ENCODE data around the gene LILRB1.
"Not testable (repeated sequence)": the region's sequence is repeated elsewhere in the genome, so short reads cannot be mapped to it uniquely, and the experiment has no call there.

The LILRB1 gene

GRCh38 chr19:54630262-54630661 lies at the start of gene LILRB1:
Gene LILRB1, plus strand, starts transcription at chr19:54630484. Its CDS starts 590 bp downstream, at chr19:54631074.
- not testable (repeated sequence) for DNase-seq (ENCODE audit: low read depth, low spot score)

DNA sequence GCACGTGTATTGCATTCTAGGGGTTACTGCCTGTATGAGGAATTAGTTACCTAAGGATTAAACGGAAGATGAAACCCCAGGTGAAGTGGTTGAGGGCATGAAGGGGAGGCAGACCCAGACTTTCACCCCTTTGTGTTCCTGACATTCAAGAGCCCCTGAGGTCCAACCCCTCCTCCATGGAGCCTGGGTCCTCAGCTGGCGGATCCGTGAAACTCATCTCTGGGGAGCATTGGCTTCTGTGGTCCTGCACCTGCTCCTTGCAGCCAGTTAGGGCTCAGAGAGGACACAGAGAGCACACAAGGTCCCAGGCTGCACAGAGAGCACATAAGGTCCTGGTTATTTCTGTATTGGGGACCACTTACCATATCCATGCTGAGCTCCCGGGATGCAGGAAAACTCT lies 43.9 kb upstream of the LILRB1 start:
- DNase-seq (ENCODE audit: low read depth, low spot score), result no peak

DNA sequence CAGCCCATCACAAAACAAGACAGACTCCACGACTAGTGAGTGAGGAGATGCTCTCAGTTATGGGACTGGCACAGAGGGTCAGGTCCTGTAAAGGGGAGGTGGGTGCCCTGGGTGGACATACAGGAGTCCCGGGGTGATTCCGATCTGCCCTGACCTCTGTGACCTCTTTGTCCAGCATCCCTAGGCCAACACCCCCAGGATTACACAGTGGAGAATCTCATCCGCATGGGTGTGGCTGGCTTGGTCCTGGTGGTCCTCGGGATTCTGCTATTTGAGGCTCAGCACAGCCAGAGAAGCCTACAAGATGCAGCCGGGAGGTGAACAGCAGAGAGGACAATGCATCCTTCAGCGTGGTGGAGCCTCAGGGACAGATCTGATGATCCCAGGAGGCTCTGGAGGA lies 43.3 kb upstream of the LILRB1 start:
- no peak for DNase-seq (ENCODE audit: low read depth, low spot score)

DNA sequence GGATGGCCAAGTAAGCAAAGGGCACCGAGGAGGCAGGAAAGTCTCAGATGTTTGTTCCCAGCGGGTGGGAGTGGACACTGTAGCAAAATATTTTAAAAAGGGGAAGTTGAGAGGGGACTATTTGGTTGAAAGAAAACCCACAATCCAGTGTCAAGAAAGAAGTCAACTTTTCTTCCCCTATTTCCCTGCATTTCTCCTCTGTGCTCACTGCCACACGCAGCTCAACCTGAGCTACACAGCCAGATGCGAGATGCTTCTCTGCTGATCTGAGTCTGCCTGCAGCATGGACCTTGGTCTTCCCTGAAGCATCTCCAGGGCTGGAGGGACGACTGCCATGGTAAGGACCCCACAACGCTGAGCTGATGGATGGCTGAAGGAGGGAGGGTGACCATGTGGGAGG lies 36.8 kb upstream of the LILRB1 start, which contains the start of gene LILRA1:
Gene LILRA1, plus strand, starts transcription at position 188 of the 400 bp plus-strand sequence. CDS start 613 bp downstream, outside the sequence.
- not testable (repeated sequence) for DNase-seq (ENCODE audit: low read depth, low spot score)

DNA sequence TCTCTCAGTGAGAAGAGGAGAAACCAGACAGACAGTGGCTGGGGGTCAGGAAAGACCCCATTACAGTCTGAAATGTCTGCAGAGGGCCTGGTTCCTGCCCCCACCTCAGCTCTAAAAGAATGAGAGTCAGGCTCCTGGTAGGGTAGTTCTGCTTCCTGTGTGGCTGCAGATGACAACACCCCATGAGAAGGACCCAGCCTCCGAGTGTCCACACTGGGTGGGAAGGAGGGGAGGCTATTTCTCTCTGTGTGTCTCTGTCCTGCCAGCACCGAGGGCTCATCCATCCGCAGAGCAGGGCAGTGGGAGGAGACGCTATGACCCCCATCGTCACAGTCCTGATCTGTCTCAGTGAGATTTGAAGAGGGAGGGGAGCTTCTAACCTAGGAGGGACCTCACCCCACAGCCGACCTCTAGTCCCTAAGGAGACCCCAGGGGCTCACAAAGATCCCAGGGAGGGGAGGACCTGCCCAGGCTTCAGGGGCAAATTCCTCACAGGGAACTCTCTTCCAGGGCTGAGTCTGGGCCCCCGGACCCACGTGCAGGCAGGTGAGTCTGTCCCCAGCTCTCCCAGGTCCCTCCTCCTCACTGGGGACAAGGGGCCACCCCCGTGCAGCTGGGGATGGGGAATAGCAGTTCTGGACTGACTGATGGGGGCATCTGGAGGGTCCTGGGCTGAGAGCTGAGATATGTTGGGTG lies 36.2 kb upstream of the LILRB1 start:
- DNase-seq (ENCODE audit: low read depth, low spot score), result not testable (repeated sequence)

DNA sequence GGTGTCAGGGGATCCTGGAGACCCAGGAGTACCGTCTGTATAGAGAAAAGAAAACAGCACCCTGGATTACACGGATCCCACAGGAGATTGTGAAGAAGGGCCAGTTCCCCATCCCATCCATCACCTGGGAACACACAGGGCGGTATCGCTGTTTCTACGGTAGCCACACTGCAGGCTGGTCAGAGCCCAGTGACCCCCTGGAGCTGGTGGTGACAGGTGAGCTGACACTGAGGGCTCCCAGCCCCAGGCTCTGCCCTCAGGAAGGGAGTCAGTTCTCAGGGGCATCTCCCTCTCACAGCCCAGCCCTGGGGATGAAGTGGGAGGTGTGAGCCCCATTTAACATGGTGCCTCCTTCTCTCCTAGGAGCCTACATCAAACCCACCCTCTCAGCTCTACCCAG lies 35.5 kb upstream of the LILRB1 start:
- no peak for DNase-seq (ENCODE audit: low read depth, low spot score)

DNA sequence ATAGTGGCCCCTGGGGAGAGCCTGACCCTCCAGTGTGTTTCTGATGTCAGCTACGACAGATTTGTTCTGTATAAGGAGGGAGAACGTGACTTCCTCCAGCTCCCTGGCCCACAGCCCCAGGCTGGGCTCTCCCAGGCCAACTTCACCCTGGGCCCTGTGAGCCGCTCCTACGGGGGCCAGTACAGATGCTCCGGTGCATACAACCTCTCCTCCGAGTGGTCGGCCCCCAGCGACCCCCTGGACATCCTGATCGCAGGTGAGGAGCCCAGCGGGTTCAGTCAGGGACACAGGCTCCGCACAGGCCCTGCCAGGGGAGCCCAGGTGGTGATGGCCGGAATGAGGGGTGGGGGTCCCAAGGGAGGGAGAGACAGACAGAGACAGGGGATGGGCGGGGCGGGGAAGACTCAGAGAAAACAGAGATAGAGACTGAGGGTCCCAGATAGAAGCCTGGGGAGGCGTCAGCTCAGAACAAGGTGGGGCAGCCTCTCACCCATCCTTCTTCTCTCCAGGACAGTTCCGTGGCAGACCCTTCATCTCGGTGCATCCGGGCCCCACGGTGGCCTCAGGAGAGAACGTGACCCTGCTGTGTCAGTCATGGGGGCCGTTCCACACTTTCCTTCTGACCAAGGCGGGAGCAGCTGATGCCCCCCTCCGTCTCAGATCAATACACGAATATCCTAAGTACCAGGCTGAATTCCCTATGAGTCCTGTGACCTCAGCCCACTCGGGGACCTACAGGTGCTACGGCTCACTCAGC lies 34.4 kb upstream of the LILRB1 start:
- not testable (repeated sequence) for DNase-seq (ENCODE audit: low read depth, low spot score)

DNA sequence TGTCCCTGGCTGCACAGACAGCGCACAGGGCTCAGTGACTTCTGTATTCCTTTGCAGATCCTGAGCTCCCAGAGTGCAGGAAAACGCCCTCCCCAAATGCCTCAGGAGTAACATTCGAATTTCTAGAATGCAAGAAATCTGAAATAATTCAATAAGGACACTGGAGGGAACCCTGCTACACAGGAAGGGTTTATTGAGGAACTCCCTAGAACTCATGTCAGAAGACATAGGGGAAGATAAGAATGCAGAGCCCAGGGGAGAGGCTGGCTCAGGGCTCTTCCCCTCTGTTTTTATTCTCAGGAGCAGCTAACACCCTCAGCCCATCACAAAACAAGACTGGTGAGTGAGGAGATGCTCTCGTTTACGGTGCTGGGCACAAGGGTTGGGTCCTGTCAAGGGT lies 30.1 kb upstream of the LILRB1 start:
- DNase-seq (ENCODE audit: low read depth, low spot score), result no peak

- DNase-seq (ENCODE audit: low read depth, low spot score), result no peak
Observed at GRCh38 chr19:54606230-54606629, 24.1 kb upstream of the LILRB1 start.

- DNase-seq (ENCODE audit: low read depth, low spot score), result no peak
Observed at GRCh38 chr19:54606891-54607784, 23.1 kb upstream of the LILRB1 start.

GRCh38 chr19:54607785-54608150 lies 22.5 kb upstream of the LILRB1 start:
- DNase-seq (ENCODE audit: low read depth, low spot score), result no peak

- no peak for DNase-seq (ENCODE audit: low read depth, low spot score)
Observed at GRCh38 chr19:54608205-54608604, 22.1 kb upstream of the LILRB1 start.

DNA sequence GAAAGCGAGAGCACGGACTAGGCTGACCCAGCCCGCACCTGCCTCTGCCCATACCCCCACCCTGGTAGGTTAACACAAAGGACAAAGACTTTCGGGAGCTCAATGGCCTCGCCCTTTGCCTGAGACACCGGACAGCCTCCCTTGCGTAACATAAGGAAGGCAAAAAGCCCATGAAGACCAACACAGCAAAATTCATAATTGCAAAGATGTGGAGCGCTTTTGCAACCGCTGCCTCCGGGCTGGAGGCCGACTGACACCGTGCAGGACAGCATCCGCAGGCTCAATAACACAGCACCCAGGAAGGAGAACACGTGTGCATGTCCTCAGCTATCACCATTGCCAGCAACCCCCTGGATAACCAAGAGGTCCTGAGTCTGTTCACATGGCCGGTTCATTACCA lies 21.5 kb upstream of the LILRB1 start:
- DNase-seq (ENCODE audit: low read depth, low spot score), result no peak

DNA sequence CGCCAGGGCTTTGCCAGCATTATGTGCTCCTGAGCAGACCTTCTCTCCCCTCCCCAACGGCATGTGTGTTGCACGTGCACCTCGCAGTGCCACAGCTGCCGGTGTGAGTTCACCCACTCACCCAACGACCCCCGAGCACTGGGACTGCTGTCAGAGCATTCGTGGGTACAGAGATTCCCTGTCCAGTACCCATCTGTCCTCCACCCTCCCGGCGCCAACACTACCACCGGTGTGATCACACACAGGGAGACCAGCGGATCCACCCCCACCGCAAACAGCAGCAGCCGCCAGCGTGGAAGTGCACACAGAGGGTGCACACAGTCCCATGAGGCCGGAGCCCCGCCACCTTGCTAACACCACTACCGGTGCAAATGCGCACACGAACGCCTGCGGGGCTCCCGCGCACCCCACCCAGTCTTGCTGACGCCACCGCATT lies 20.9 kb upstream of the LILRB1 start:
- no peak for DNase-seq (ENCODE audit: low read depth, low spot score)

DNA sequence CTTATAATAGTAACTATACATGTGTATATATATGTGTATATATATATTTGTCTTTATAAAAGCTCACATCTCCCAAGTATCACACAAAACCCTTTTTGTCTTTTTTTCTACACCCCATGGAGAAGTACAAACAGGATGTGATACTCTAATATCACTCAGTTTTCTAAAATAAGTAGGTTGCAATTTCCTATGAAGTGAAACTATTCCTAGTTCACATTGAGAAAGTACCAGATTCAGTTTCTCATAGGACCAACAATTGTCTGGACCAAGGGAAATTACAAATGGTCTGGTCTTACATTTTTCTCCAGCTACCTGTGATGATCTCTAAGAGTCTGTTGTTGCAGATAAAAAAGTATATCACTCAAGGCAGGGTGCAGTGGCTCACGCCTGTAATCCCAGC lies 17.9 kb upstream of the LILRB1 start:
- no peak for DNase-seq (ENCODE audit: low read depth, low spot score)

GRCh38 chr19:54614726-54615125 lies 15.6 kb upstream of the LILRB1 start:
- DNase-seq (ENCODE audit: low read depth, low spot score), result no peak

DNA sequence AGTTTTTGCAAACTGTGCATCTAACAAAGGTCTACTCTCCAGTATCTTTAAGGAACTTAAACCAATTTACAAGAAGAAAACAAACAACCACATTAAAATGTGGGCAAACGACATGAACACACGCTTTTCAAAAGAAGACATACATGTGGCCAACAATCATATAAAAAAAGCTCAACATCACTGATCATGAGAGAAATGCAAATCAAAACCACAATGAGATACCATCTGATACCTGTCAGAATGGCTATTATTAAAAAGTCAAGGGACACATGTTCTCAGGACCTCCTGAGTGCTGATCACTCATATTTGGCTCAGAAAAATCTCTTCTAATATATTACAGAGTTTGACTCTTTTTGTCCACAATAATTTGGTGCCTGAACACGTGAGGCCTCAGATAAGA lies 14.2 kb upstream of the LILRB1 start:
- DNase-seq (ENCODE audit: low read depth, low spot score), result no peak

DNA sequence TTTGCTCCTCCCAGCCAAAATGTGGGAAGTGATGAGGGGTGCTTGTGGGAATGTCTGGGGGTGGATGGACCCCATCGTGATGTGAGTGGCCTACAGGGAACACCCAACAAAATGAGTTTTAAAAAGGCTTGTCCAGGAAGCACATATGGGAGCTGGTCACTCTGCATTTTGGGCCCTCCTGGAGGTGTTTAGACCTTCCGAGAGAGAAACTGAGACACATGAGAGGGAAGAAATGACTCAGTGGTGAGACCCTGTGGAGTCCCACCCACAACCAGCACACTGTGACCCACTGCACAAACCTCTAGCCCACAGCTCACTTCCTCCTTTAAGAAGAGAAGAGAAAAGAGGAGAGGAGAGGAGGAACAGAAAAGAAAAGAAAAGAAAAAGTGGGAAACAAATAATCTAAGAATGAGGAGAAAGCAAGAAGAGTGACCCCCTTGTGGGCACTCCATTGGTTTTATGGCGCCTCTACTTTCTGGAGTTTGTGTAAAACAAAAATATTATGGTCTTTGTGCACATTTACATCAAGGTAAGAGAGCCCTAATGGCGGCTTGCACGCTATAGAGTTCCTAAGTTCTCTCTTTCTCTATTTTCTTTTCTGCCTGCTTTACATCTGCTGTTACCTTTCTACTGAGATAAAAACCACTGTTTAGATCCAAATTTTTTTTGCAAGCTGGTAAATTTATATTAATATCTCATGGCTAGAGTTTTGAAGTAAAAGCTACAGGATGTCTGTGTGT lies 13.3 kb upstream of the LILRB1 start:
- no peak for DNase-seq (ENCODE audit: low read depth, low spot score)

GRCh38 chr19:54620464-54620863 lies 9.8 kb upstream of the LILRB1 start:
- DNase-seq (ENCODE audit: low read depth, low spot score), result no peak

- no peak for DNase-seq (ENCODE audit: low read depth, low spot score)
Observed at GRCh38 chr19:54622431-54622830, 7.9 kb upstream of the LILRB1 start.

GRCh38 chr19:54624234-54624633 lies 6.0 kb upstream of the LILRB1 start:
- not testable (repeated sequence) for DNase-seq (ENCODE audit: low read depth, low spot score)

Measured in iPS DF 19.7 (cell line).